SW480 (cell line): ENCODE data around the gene SNX25.

Experiments
- DNase-seq: peaks from one replicate; pipeline ENCODE4 v3.0.0-alpha.2; 2016; ENCODE audit warnings: low spot score

The SNX25 gene

DNA sequence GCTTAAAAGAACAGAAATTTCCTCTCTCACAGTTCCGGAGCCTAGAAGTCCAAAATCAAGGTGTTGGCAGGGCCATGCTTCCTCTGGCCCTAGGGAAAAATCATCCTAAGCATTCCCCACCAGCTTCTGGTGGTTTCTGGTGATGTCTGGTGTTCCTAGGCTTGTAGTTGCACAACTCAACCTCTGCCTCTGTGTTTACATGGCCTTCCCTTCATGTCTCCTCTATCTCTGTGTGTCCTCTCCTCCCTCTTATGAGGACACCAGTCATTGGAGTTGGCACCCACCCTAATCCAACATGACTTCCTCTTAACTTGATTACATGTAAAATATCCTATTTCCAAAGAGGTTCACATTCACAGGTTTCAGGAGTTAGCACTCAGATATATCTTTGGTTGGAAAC is 170.9 kb downstream of the SNX25 start:
- peak; percentile 14 for DNase-seq

DNA sequence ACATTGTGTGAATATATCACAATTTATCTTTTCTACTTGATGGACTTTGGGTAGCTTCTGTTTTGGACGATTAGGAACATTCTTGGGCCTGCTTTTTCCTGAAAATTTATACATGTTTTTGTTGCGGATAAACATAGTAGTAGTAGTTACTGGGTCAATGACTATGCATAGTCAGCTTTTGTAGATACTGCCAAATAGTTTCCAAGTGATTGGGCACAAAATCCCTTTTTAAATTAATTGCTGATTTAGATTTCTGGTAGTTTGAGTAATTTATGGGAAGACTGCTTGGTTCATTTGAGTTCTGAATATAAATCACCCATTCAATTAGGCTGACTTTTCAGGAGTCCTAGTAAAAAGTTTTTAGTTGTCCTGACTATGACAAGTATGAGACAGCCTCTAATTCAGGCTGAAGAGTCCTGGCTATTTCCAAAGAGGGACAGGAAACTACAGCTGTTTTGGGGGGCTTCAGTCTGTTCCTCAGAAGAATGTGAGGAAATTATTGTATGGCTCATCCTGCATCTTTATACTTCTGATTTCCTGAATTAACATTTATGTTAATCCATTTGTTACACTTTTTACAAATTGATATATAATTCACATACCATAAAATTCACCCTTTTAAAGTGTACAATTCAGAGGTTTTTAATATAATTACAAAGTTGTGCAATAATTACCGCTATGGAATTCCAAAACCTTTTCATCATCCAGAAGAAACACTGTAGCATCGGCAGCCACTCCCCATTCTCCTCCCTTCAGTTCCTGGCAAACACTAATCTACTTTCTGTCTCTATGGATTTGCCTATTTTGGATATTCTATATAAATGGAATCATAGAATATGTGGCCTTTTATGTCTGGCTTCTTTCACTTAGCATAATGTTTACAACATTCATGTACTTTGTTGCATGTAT is 172.1 kb downstream of the SNX25 start:
- no peak for DNase-seq

- no peak for DNase-seq
These were observed 173.4 kb downstream of the SNX25 start for GRCh38 chr4:185382754-185383153.

- no peak for DNase-seq
These were observed 174.1 kb downstream of the SNX25 start for GRCh38 chr4:185383451-185383850.

DNA sequence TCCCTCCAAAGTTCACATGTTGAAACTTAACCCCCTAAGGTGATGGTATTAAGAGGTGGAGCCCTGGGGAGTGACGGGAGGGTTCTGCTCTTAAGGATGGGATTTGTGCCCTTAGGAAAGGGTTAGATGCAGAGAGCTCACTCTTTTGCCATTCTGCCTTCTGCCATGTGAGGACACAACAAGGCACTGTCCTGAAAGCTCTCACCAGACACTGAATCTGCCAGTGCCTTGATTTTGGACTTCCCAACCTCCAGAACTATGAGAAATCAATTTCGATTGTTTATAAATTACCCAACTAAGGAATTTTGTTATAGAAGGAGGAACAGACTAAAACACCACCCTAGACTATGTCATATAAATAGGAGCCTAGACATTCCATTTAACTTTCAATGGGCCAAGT is 174.7 kb downstream of the SNX25 start:
- DNase-seq, result no peak

DNA sequence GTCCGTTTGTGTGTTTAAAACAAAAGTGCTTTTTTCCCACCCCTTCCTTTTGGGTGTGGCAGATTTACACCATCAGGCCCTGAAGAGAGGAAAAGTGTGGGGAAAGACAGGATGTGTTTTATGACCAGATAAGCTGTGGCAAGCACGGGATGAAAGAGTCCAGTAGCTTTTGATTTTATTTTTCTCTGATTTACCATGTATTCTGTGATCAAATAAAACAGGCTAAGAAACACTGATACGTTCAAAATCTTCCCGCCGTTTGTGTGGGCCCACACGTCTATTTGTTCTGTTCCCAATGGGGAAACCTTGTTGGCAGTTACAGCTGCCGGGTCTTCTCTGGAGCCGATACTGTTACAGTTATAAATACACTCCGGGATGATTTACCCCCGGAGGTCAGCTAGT is 175.5 kb downstream of the SNX25 start:
- DNase-seq, result peak; percentile 77

DNA sequence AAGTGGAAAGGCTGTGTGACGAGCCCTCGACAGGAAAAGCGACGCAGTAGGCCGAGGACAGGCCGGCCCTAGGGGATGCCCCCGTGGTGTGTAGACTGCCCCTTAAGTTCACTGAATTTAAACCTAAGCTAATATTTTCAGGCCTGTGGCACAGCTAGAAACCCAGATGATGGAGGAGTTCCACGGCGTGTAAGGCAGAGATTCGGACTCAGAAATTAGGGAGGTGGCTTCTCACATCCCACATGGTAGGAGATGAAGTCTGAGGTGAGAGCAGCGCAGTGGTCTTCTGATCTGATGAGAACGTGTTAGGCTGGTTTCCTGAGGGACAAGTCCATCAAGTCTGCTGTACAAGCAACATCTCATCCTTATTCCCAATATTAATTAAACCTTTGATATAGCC is 178.6 kb downstream of the SNX25 start:
- no peak for DNase-seq

DNA sequence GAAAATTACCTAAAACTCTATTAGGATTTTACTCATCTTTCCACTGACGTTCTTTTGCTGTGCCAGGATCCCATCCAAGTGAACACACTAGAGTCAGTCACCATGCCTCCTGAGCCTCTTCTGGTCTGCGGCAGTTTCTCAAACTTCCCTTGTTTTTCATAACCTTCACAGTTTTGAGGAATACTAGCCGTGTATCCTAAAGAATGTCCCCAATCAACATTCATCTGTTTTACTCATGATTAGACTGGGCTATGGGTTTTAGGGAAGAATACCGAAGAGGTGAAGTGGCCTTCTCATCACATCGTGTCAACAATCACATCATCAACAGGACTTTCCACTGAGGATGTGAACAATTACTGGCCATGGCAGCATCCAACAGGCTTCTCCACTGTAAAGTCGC is 181.5 kb downstream of the SNX25 start:
- DNase-seq, result no peak

GRCh38 chr4:185392156-185392555 is 182.8 kb downstream of the SNX25 start:
- no peak for DNase-seq

DNA sequence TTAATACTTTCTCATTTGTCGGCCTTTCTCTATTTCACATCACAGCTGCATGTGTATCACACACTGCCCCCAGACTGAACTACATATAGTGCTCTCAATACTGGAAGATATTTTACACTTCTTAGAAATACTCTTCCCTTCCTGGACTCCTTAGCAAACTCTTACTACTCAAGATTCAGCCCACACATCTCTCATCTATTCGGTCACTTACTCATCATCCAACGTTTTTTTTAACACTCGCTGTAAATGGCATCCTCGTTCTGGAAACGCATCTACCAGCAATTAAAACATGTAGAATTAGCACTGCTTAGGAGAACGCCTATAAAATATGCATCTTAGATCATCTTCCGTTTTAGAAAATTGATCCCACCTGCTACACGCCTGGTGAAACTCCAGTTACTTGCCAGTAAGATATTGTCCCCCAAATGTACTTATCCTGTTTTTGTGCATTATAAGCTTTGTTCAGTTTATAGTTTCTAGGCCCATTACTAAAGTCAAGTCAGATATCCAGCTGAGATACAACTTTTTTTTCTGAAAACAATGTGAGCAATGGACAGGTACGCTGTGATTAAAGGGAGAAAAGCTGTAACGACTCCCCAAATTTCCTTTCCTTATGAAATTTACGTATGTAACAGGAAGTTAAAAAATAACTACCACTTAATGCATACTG is 185.3 kb downstream of the SNX25 start:
- DNase-seq, result peak; percentile 17

DNA sequence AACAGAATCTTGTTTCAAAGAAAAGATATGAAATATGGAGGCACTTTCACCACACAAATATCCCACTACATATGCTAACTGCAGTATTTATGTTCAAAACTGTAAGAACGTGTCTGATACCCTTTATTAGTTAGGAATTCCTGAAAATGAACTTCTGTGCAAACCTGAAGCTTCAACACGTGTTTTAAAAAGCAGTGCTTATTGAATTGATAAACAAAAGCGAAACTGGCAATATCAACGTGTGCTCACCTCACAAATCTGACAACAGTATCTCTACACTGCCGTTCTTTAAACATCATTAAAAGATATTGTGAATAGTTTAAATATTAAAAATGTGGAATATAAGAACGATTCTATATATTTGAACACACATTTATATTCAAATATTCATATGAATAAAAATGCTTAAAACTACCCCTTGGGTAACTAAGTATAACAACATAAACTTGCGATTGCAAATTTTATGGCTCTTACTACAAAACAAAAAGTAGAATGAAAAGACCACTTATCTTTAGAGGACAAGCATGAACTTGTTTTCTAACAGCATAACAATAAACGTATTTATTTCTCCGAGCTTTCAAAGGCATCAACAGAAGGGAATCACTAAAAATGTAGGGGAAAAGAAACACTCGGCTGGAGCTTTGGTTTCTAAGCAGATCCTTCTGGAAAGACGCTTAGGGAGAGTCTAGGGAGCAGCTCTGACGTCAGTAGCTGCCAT is 186.0 kb downstream of the SNX25 start, which contains the start of gene LRP2BP:
LRP2BP (minus strand) TSS at position 687 of the 718 bp plus-strand sequence. CDS start 17,738 bp downstream, outside the sequence.
- DNase-seq, result peak; percentile 89

DNA sequence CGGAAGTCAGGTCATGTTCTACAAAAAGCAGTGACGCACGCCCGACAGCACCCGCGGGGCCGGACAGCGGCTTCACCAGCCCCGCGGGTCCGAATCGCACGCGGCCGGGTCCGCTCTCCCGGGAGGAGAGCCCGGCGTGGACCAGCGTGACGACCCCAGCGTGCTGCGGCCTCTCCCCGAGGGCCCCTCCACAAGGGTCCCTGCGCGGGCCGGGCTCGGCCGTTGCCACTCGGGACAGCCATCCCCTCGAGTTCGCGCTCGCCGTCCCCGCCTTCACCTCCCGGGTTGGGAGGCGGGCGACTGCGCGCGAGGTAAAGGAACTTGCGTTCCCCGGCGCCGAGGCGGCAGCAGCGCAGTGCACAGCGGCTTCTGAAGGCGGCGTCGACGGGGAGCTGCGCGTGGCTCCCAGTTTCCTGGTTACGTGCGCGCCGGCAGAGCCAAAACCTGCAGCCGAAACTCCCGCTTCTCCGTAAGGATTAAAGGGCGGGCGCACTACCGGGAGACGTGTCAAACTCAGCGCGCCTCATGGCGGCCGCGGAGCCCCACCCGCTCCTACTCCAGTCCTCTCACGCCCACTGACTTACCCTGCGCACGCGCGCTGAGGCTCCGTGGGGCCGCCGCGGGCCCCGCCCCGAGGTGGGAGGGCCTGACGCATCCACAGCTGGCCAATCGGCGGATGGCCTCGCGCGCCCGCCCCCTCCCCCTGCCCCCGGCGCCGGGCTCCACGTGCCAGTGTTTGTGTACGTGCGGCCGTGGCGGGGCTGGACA is 186.7 kb downstream of the SNX25 start:
- peak; percentile 94 for DNase-seq

- DNase-seq, result peak; percentile 93
These were observed 187.5 kb downstream of the SNX25 start, which contains the start of gene ANKRD37 for GRCh38 chr4:185396724-185397385. Gene ANKRD37, plus strand, starts transcription at chr4:185396841. Its CDS starts 83 bp downstream, at chr4:185396924.

DNA sequence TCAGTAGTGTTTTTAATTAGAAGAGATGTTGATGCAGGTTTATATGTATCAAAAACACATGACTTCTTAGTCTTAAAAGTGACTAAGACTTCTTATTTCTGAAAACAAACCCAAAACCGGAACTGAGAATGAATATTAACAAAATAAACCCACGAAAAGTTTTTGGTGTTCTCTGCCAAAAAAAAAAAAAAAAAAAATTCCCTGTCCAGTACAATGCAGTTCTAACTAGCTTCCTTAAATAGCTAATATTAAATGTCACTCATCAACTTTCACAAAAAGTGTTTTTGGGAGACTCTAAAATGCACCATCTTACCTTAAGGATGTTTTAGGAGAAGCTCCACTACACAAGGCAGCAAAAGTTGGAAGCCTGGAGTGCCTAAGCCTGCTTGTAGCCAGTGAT is 189.2 kb downstream of the SNX25 start:
- no peak for DNase-seq

GRCh38 chr4:185399466-185399865 is 190.1 kb downstream of the SNX25 start:
- no peak for DNase-seq

- no peak for DNase-seq
These were observed 194.6 kb downstream of the SNX25 start for GRCh38 chr4:185404031-185404430.

DNA sequence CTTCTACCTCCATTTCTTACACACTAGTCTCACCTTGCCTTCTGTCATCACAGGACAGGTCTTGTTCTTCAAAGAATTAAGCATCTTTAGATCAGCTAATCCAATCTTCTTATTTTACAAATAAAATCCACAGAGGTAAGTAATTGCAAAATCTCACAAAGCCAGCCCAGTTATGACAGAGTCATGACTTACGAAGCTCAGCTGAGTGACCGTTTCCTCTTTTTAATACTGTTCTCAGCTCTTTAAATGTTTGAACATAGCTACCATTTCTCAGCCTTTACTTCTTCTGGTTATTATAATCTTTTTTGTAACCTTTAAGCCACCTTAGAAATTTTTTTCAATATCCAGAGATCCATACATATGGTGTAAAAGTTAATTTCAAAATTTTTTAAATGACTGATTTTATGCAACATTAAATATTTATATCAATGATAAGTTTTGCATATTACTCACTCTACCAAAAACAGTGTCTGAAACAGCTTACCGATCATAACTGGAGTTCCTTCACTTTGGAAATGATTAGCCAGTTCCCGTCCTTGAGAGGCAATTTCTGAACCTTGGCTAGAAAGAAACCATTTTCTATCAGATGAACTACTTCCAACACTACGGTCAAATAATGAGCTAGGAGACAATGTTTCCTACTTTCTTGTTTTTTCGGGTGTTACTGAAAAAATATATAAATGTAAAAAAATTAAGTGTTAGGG is 196.1 kb downstream of the SNX25 start:
- no peak for DNase-seq

GRCh38 chr4:185408432-185408831 is 199.0 kb downstream of the SNX25 start:
- no peak for DNase-seq

GRCh38 chr4:185411849-185412248 is 202.5 kb downstream of the SNX25 start:
- DNase-seq, result no peak

GRCh38 chr4:185412412-185412811 is 203.0 kb downstream of the SNX25 start:
- DNase-seq, result no peak
